A549 (cell line): ENCODE results near the gene ZFHX3.

ENCODE experiments used
- BHLHE40 ChIP-seq: IDR thresholded peaks from 2 replicates; pipeline ENCODE4 v1.6.1; 2012; ENCODE audit warnings: low read depth, low read length, inconsistent platforms
- CBX8 ChIP-seq: fragments of 200-600 bp; sonication (generic); IDR thresholded peaks from 2 replicates; pipeline ENCODE4 v1.6.1; 2016
- CHD2 ChIP-seq: fragments of 150-350 bp; IDR thresholded peaks from 2 replicates; pipeline ENCODE4 v1.6.1; 2014; ENCODE audit warnings: low read length; ENCODE audit not compliant: partially characterized antibody
- CTCF ChIP-seq: fragments of >200 bp; sonication (Bioruptor Twin); formaldehyde crosslinking; IDR thresholded peaks from 3 replicates; pipeline ENCODE4 v1.5.1; 2016
- HMGXB4 ChIP-seq: fragments of 250-450 bp; sonication (Bioruptor Pico); IDR thresholded peaks from 2 replicates; pipeline ENCODE4 v1.5.0; 2021; ENCODE audit warnings: mild to moderate bottlenecking, moderate library complexity, borderline replicate concordance
- KDM1A ChIP-seq: fragments of 200-600 bp; sonication (generic); IDR thresholded peaks from 2 replicates; pipeline ENCODE4 v1.6.1; 2016; ENCODE audit warnings: low read depth, mild to moderate bottlenecking
- KDM5A ChIP-seq: fragments of 200-600 bp; sonication (generic); IDR thresholded peaks from 2 replicates; pipeline ENCODE4 v1.6.1; 2016; ENCODE audit warnings: antibody characterized with exemption, mild to moderate bottlenecking
- NFE2L2 ChIP-seq: fragments of 150-350 bp; conservative IDR thresholded peaks from 2 replicates; pipeline ENCODE4 v1.6.1; 2014; ENCODE audit warnings: low read length
- PBX3 ChIP-seq: IDR thresholded peaks from 2 replicates; pipeline ENCODE4 v1.6.1; 2012
- POLR2A ChIP-seq: IDR thresholded peaks from 2 replicates; pipeline ENCODE4 v1.6.1; 2012; ENCODE audit warnings: mild to moderate bottlenecking, low read length
- POLR2AphosphoS2 ChIP-seq: conservative IDR thresholded peaks from 2 replicates; pipeline ENCODE4 v1.6.1; 2012; ENCODE audit warnings: low read length, improper control_type of control experiment, inconsistent platforms
- REST ChIP-seq: fragments of 200-600 bp; sonication (generic); IDR thresholded peaks from 2 replicates; pipeline ENCODE4 v1.6.1; 2016; ENCODE audit warnings: antibody characterized with exemption, mild to moderate bottlenecking, moderate library complexity
- TP53 ChIP-seq: fragments of 250-450 bp; sonication (Bioruptor Pico); IDR thresholded peaks from 2 replicates; pipeline ENCODE4 v1.5.0; 2021; ENCODE audit warnings: mild to moderate bottlenecking, moderate library complexity
- TF ChIP-seq, protein P1 (sequence below): IDR thresholded peaks from 2 replicates; pipeline ENCODE4 v1.6.1; 2012

GRCh38 chr16:72812672-72813071 is 235.3 kb downstream of the ZFHX3 start:
- TF ChIP-seq CTCF (no peak), CHD2 (no peak), CBX8 (no peak), PBX3 (no peak), REST (no peak), NFE2L2 (no peak), POLR2A (no peak), POLR2AphosphoS2 (no peak), KDM5A (no peak), KDM1A (no peak), BHLHE40 (no peak), TP53 (CRISPR knock-in tag) (no peak), HMGXB4 (CRISPR knock-in tag) (no peak)
- TF ChIP-seq, protein P1, sequence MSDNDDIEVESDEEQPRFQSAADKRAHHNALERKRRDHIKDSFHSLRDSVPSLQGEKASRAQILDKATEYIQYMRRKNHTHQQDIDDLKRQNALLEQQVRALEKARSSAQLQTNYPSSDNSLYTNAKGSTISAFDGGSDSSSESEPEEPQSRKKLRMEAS = no peak
